H1 (cell line): ENCODE results near the gene ABHD12. TPM values are rescaled to one million over a fixed set of nuclear protein-coding genes. Genes with fewer than 3 reads are reported as not detected.

Experiments
- GABPA ChIP-seq: IDR thresholded peaks from 2 replicates; pipeline ENCODE4 v1.6.1; 2011; ENCODE audit warnings: mild to moderate bottlenecking, low read length, moderate library complexity, borderline replicate concordance; ENCODE audit not compliant: insufficient read depth
- RBBP5 ChIP-seq: IDR thresholded peaks from 2 replicates; pipeline ENCODE4 v1.7.1; 2012; ENCODE audit warnings: low read depth, mild to moderate bottlenecking, inconsistent platforms, low read length, moderate library complexity, borderline replicate concordance
- polyA plus RNA-seq, 7 experiments: library from polyadenylated mRNA; depleted of rRNA in 3 of 7; stranded (reverse) in 5 of 7; unstranded in 2 of 7; fragments of >200 nt in 5 of 7; fragments of 200-250 nt in 2 of 7; gene quantifications; 1 replicate in 5 of 7; 2 replicates in 1 of 7; 4 replicates in 1 of 7; pipeline versions ENCODE4 v1.2.1 to v1.2.3, GENCODE V29; 2011 to 2013; ENCODE audit warnings: missing spikeins in 2 of 7, mixed read lengths in 2 of 7
- total RNA-seq: library from RNA; stranded (reverse); fragmentation: NEBNext Ultra II Directional; extraction: Animal tissue kit (Norgen Biotek cat#: 25700); gene quantifications from 2 replicates; pipeline ENCODE4 v1.2.1, GENCODE V29; 2021
- TF ChIP-seq, protein P1 (sequence below): IDR thresholded peaks from 2 replicates; pipeline ENCODE4 v1.6.1; 2012; ENCODE audit warnings: low read length, inconsistent platforms

ABHD12 gene
- total and polyA plus RNA-seq, 2 of the 8 experiments (the other 6 are each of a cell fraction or from before 2014, with no cell fraction given), result 31.3 to 59.5 TPM

- TF ChIP-seq, protein P1, sequence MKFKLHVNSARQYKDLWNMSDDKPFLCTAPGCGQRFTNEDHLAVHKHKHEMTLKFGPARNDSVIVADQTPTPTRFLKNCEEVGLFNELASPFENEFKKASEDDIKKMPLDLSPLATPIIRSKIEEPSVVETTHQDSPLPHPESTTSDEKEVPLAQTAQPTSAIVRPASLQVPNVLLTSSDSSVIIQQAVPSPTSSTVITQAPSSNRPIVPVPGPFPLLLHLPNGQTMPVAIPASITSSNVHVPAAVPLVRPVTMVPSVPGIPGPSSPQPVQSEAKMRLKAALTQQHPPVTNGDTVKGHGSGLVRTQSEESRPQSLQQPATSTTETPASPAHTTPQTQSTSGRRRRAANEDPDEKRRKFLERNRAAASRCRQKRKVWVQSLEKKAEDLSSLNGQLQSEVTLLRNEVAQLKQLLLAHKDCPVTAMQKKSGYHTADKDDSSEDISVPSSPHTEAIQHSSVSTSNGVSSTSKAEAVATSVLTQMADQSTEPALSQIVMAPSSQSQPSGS, result no peak
- TF ChIP-seq RBBP5 (no peak), GABPA (no peak)
Observed at GRCh38 chr20:25394996-25395395, 4.4 kb upstream of the ABHD12 start (continued).
